22Rv1 (cell line): ENCODE results near the gene GABRG3.

ENCODE experiments used
- H3K27ac ChIP-seq: fragments of 450-650 bp; 2 replicates; pipeline ENCODE4 v1.5.1; 2017
- CTCF ChIP-seq: fragments of 450-650 bp; IDR thresholded peaks from 2 replicates; pipeline ENCODE4 v1.5.1; 2017; ENCODE audit warnings: mild to moderate bottlenecking
- ZFX ChIP-seq: fragments of 450-650 bp; IDR thresholded peaks from 2 replicates; pipeline ENCODE4 v1.6.1; 2017; ENCODE audit warnings: antibody characterized with exemption, borderline replicate concordance

The GABRG3 gene

GRCh38 chr15:27463525-27464088 lies 492.6 kb downstream of the GABRG3 start:
- TF ChIP-seq CTCF = no peak
- TF ChIP-seq ZFX = no peak
- H3K27ac ChIP-seq = no peak overlapping the region

DNA sequence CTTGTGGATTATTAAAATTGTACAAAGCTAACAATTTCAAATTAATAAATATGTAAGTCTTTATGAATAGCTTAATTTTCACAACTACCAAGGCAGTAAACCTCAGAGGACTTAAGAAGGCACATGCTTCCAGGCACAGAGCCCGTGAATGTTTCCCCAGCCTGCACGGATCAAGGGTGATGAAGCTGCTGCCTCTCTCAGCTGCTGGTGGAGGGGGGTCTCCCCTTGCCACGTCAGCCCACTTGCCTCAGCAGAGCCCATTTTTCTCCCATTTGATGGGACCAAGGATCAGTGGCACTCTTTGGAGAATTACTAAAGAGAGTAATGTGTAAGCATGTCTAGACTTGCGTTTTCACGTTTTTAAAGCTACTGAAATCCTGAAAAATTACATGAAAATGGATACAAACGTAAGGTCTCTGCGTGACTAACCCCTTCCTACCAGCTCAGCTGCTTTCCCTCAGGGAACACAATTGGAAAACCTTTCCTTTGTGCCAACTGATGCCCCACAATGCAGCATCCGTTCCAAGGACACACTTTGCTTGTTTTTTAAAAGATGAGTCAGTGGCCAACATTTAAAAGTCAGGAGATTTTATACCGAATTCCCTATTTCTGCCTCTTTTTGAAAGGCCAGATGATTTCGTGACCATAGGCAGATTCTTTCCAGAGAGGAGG lies 494.1 kb downstream of the GABRG3 start:
- H3K27ac ChIP-seq = no peak overlapping the region
- TF ChIP-seq CTCF (no peak), ZFX (no peak)

DNA sequence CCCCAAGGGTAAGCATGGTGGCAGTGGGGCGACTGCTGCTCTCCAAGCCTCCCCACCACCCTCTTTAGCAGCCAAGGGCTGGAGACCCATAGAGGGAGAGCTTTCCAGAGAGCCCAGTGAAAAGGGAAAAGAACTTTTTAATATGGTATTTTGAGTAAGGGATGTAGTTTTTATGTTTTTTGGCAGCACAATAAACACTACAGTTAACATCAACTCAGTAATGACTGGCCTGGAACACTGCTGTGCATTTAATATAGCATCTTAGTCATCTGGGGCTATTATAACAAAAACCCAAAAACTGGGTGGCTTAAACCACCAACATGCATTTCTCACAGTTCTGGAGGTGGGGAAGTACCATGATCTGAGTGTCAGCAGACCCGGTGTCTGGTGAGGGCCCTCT lies 495.8 kb downstream of the GABRG3 start:
- H3K27ac ChIP-seq = no peak overlapping the region
- TF ChIP-seq CTCF (no peak), ZFX (no peak)

GRCh38 chr15:27468151-27468591 lies 497.2 kb downstream of the GABRG3 start:
- H3K27ac ChIP-seq = no peak overlapping the region
- TF ChIP-seq CTCF (no peak), ZFX (no peak)

DNA sequence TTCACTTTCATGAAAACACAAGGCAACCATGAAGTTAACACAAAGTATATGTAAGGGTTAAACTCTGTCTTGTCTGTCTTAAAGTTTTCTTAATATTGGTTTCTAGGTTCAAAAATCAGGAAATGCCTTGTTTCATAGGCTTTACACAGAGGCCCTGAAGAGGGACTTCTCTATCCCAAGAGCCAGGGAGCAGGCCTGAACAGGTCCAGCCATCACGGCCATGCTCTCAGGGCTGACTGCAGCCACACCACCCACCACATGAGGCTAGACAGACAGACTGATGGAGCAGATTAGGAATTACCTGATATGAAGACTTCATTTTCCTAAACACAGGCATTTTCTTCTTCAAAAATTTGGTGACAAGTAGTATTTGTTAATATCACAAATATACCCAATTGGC lies 502.9 kb downstream of the GABRG3 start:
- H3K27ac ChIP-seq = no peak overlapping the region
- TF ChIP-seq CTCF (no peak), ZFX (no peak)

GRCh38 chr15:27475395-27475794 lies 504.4 kb downstream of the GABRG3 start:
- H3K27ac ChIP-seq = no peak overlapping the region
- TF ChIP-seq CTCF = no peak
- no peak for TF ChIP-seq ZFX

DNA sequence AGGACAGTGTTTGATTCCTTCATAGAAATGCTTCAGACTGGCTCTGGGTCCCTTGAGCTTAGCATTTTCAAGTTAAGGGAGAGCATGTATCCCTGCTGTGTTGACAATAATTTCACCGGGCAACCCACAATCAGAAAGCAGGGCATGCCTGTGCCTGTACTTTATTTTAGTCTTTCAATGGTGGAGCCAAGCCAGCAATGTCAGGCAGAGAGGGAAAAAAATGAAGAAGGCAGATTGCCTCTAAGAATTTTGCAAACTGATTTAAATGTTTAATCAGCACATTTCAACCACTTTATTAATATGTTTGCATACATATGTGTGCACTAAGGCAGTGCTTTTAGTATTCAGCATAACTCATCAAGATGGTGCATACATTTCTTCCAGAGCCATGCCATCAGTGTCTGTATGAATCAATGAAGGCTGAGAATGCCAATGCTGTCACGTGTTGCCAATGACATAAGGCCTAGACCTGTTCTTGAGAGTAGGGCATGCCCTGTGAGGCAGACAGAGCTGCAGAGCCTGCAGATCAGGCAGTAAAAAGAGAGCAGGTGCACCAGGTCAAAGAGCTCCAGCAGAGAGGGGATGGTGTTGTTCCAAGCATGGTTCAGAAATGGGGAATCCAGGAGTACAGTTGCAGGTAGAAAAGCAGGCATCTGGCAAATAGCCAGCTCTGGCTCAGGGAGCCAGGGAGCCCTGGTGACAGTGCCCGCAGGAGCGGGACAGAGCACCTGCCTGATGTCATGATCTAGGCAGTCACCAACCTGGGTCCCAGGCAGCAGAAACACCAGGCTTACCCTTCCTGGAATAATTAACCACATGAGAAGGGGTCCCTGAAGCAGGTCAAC lies 508.5 kb downstream of the GABRG3 start:
- no peak for TF ChIP-seq CTCF
- TF ChIP-seq ZFX = no peak
- H3K27ac ChIP-seq = no peak overlapping the region
